ENCODE measurements around the gene KCNS1.

The KCNS1 gene

DNA sequence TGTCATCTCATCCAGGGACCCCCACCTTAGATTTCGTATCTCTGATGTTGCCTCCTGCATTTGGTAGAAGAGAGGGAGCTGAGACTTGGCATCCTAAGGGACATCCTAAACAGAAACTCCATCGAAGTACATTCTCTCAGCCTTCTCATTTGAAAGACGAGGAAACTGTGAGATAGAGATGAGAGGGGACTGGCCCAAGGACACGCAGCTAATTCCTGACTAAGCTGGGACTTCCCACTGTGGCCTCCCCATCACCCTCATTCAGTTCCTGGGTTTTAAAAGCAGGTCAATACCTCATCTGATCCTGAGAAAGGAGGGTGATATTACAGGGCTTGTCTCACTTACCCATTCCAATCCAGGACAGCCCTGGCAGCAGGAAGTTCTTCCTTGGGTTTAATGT lies 14.9 kb upstream of the KCNS1 start:
- CTCF ChIA-PET = interaction anchor here (0.9 to 6.7 kb wide), 6 partner anchors 20 to 196 kb away, joined by 3 to 87 read pairs (median 6); no protein-coding TSS in a partner anchor
- TF ChIP-seq, protein P1, sequence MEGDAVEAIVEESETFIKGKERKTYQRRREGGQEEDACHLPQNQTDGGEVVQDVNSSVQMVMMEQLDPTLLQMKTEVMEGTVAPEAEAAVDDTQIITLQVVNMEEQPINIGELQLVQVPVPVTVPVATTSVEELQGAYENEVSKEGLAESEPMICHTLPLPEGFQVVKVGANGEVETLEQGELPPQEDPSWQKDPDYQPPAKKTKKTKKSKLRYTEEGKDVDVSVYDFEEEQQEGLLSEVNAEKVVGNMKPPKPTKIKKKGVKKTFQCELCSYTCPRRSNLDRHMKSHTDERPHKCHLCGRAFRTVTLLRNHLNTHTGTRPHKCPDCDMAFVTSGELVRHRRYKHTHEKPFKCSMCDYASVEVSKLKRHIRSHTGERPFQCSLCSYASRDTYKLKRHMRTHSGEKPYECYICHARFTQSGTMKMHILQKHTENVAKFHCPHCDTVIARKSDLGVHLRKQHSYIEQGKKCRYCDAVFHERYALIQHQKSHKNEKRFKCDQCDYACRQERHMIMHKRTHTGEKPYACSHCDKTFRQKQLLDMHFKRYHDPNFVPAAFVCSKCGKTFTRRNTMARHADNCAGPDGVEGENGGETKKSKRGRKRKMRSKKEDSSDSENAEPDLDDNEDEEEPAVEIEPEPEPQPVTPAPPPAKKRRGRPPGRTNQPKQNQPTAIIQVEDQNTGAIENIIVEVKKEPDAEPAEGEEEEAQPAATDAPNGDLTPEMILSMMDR (conservative IDR thresholded peaks at IDR 0.05; ENCODE audit: low read depth) = no peak
- H3K27ac ChIP-seq = no peak overlapping the region
- POLR2A ChIA-PET (ENCODE audit: low non-redundant PET) = no interaction called here
- no peak for DNase-seq (ENCODE audit: low spot score)

DNA sequence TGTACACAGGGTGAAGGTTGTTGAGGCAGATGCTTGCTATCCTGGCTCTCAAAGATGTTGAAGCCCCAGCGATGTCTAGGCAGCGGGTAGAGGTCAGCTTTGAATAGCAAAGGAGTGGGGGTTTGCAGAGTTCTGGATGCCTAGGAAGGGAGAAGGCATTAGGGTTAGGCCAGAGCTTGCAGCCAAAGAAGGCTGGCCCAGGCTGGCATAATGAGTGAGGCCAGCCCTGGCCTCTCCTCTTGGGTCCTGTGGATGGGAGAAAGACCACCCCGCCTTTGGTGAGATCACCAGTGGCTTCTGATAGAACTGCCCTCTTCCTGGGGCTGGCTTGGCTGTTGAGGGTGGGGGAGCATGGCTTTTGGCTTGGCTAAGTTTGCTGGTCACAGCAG lies 14.5 kb upstream of the KCNS1 start:
- ChIA-PET POLR2A (ENCODE audit: low non-redundant PET) (no interaction called here), CTCF (interaction anchor here (0.6 to 6.7 kb wide), 8 partner anchors 10 to 196 kb away, joined by 3 to 87 read pairs (median 6); no protein-coding TSS in a partner anchor)
- no peak for DNase-seq (ENCODE audit: low spot score)
- peak overlapping the region; percentile 66 for H3K27ac ChIP-seq
- TF ChIP-seq, protein P1 (conservative IDR thresholded peaks at IDR 0.05; ENCODE audit: low read depth) = no peak

DNA sequence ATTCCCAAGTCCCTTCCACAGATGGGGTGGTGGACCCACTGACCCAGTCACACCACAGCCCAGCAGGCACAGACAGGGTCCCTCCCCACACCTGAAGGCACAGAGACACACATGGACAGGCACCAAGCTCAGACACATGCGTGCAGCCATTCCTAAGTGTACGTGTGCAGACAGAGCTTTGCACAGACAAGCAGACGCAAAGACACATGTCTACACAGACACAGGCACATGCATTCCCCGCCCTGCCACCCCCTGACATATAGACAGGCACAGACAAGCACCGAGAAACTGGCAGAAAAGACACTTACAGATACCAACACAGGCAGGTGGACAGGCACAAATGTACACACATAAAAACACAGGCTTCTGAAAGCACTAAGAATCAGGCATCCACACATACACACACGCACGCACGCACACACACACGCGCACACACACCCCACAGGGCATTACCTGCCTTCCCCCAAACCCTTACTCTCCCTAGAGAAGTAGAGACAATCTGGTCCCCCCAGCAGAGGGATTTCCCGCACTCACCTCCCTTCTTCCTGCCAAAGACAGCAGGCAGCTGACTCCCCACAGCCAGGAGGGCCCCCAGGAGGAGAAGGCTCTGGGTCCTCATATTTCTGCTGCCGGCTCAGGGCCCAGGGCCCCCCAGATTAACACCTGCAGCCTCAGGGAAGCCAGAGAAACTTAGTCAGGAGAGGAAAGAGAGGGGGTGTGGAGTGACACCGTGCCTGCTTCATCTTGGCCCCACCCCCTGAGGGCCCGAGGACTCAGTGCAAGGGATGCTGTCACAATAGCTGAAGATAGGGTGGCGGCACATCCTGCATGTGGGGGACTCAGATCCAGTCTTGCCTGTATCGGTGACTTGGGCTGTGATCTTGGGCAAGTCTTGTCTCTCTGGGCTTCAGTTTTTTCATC lies 13.8 kb upstream of the KCNS1 start, which contains the start of gene WFDC5:
Gene WFDC5 (minus strand): TSS at position 710 of the 921 bp plus-strand sequence. CDS start 91 bp downstream, at position 619.
- POLR2A ChIA-PET (ENCODE audit: low non-redundant PET) = no interaction called here
- CTCF ChIA-PET = interaction anchor here (0.6 to 6.7 kb wide), 10 partner anchors 11 to 500 kb away, joined by 3 to 87 read pairs (median 6); no protein-coding TSS in a partner anchor
- TF ChIP-seq, protein P1 (conservative IDR thresholded peaks at IDR 0.05; ENCODE audit: low read depth) = no peak
- peak; percentile 61 for DNase-seq (ENCODE audit: low spot score)
- H3K27ac ChIP-seq = peak within 1 kb of the TSS; percentile 66

DNA sequence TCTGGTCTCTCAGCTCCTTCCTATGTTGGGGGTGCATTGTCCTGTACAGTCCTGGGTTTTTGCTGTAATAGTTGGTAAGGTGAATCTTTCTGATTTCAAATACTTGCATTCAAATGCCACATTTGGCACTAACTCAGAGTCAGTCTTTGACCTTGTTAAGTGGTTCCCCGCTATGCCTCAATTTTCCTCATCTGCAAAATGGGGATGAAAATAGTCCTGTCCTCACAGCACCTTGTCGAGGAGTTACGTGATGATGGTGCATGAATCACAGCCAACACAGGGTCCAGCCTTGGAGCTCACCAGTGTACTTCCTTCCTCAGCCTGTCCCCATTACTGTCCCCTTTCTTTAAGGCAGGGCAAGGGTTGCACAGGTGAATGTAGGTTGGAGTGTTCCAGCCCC lies 12.9 kb upstream of the KCNS1 start:
- ChIA-PET POLR2A (ENCODE audit: low non-redundant PET) (no interaction called here), CTCF (interaction anchor here (2.0 to 6.7 kb wide), 5 partner anchors 18 to 657 kb away, joined by 4 to 87 read pairs (median 24); no protein-coding TSS in a partner anchor)
- TF ChIP-seq, protein P1 (conservative IDR thresholded peaks at IDR 0.05; ENCODE audit: low read depth) = no peak
- no peak for DNase-seq (ENCODE audit: low spot score)
- peak overlapping the region; percentile 66 for H3K27ac ChIP-seq

DNA sequence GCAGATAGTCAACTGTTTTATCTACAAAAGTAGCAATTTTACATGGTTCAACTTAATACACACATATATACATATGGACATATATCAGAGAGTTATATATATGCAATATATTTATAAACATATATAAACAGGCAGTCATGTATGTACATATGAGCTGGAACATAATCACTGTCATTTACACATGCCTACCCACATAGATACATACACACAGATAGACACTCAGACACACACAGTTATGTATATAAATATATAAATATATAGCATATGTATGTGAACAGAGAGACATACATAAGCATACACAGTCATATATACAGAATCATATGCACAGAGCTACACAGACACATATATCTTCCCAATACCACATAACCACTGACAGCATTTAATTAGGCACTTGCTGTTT lies 11.8 kb upstream of the KCNS1 start:
- TF ChIP-seq, protein P1 (conservative IDR thresholded peaks at IDR 0.05; ENCODE audit: low read depth) = no peak
- DNase-seq (ENCODE audit: low spot score) = no peak
- POLR2A ChIA-PET (ENCODE audit: low non-redundant PET) = no interaction called here

DNA sequence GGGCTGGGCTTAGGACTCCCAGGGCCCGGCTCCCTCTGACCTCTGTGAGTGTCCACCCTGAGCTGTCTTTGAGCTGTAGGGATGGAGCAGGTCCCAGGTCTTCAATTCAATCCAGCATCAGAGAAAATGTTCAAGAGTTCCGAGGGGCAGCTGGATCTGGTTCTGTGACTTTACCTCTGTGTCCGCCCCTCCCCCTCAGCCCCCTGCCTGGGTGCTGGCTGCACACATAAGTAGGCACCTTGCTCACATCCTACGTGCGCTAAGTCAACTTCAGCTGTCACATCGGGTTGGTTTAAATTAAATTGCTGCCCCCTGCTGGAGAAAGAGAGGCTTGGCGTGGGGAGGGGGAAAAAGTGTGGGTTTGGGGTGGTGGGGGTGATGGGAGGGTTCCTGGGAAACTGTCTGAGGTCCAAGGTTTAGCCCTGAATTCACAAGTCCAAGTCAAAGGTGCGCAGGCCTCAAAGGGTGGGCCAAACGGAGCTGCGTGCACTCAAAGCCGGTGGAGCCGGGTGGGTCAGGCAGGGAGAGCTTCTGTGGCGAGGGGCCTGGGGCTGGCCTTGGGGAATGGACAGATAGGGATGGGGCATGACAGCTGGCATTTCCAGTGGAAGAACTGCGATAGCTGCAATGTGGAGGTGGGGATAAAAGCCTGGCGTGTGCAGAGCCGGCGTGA lies 11.0 kb upstream of the KCNS1 start:
- ChIA-PET POLR2A (ENCODE audit: low non-redundant PET) (no interaction called here), CTCF (interaction anchor here (0.6 to 6.7 kb wide), 17 partner anchors 9 to 676 kb away, joined by 3 to 87 read pairs (median 5); no protein-coding TSS in a partner anchor)
- H3K27ac ChIP-seq = no peak overlapping the region
- DNase-seq (ENCODE audit: low spot score) = no peak
- TF ChIP-seq, protein P1 (conservative IDR thresholded peaks at IDR 0.05; ENCODE audit: low read depth) = peak; percentile 66

More for the DNA sequence above, 11.8 kb upstream of the KCNS1 start:
- CTCF ChIA-PET = interaction anchor here (0.6 to 6.7 kb wide), 11 partner anchors 9 to 675 kb away, joined by 3 to 87 read pairs (median 7); no protein-coding TSS in a partner anchor
- no peak overlapping the region for H3K27ac ChIP-seq
